Measurements from ENCODE around the gene ADIPOR2.
A peak's percentile ranks its signal among the peaks of the same experiment; 100 is the strongest.

ADIPOR2 gene

DNA sequence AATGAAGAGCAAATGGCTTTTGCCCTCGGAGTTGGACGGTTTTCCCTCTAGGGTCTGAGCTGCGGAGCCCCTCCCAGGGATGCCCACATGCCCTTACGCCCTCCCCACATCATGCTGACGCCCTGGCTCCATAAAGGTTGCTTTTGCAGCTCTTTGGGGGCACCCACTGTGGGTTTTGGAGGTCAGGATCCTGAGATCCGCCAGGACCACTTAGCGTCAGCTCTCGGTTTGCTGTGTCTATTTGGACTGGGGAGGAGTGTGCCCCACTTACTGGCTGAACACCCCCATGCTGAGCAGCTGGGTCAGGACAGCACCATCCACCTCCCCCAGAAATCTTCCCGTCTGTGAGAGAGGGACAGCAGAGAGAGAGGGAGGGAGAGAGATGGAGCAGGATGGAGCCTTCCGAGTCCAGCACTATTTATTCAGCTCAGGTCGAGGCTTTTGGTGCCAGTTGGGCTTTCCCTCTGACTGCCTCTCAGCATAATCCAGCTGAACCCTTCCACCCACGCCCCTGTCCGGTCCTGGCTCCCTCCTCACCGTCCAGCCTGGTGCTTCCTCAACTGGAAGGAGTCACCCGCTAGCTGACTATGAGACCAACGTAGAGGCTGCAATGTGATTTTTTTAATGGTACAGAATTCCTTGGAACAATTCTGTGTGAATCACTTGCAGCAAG lies 110.6 kb downstream of the ADIPOR2 start:
- no peak for DNase-seq

DNA sequence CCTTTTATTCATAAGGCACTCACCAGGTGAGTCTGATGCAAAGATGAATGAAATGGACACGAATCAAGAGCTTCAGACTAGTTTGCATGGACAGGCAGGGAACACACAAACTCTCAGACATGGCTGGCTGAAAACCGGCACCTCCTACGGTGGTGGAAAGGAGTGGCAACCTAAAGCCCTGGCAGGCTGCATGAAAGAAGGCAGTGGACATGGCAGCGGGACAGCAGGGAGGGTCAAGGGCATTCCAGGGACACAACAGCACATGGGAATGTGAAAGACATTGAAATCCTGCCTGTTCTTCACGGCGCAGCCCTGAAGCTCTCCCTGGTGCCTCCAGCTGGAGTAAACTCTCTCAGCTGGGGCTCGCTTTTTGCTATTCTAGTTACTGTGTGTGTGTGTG lies 112.9 kb downstream of the ADIPOR2 start:
- no peak for DNase-seq

DNA sequence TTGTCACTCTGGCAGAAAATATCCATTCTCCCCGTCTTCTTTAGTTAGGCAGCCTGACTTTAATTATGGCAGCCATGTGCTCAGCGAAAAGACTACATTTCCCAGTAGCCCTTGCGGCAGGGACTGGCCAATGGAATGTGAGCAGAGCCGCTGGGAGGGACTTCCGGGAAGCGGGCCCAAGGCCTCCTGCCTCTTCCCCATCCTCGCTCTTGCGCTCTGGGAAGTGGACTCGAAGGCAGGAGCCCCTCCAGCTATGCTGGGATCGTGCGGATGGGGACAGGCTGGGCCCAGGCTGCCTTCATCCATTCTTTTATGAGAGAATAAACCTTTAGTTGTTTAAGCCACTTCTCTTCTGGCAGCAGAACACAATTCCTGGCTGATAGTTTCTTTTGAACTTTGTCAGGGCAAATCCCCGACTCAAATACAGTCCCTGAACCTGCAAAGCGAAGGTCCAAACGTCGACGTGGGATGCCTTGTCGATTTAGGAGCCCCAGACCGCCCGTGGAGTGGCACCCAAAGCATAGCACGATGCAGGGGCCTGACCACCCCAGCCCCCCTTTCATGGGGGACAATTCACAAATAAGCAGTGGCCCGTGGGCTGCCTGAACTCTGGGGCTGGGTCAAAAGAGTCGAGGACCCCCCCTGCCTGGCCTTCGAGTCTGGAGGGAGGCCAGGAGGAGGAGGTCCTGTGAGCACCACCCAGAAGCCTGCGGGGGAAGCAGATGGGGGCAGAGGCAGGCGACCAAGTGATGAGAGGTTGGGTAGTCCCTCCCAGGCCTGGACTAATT lies 113.9 kb downstream of the ADIPOR2 start:
- peak; percentile 84 for DNase-seq

DNA sequence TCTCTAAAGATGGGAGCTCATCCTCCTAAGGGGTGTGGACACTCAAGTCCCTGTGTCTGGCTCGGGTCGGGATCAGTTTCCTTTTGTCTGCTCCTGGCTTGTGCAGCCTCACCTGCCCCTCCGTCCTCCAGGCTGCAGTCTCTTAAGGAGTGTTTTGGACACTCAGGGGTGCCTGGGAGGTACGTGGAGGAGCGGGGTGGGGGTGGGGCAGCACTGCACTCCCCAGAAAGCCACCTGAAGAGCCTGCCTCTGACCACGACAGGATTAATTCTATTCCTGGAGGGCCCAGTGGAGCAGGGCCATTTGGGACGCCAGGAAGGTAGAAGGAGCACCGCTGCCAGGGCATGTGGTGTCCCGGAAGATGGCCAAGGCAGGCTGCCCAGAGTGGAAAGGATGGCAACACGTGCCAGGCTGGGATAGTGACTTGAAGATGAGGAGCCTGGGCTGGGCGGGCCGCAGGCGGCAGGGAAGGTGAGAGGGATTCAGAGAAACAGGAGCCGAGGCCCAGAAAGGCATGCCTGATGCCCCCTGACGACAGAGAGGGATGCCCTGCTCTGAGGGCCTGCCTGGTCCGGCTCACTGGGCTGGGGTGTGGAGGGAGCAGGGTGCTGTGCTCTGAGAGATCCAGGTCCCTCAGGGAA lies 114.7 kb downstream of the ADIPOR2 start:
- no peak for DNase-seq

DNA sequence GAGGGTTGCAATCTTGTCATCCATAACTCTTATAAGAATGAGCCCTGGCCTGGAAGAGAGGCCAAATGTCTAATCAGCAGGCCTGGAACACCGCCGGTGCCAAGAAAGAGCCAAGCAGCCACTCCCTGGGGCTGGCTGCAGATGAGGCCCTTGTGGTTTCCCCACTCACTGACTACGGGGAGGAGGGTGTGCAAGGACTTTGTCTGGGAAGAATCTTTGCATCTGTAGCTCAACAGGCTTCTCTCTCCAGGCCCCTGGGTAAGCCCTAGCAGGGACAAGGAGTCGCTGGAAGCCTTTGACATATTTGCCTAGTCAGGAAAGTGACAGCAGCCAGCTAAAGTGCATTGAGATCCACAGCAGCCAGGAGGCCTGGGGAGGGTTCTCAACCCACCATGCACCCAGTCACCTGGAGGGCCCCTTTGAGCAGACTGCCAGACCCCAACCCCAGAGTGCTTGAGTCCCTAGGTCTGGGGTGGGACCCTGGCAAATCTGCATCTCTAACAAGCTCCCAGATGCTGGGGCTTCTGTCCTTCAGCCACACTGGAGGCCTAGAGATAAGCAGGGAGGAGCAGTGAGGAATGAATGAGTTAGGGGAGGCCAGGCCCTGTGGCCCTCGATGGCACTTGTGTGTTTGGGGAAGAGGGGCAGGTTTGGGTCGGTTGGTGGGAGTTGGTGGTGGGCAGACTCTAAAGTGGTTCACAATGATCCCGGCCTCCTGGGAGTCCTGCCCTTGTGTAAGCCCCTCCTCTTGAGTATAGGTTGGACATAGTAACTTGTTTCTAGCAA lies 115.6 kb downstream of the ADIPOR2 start:
- DNase-seq: no peak

DNA sequence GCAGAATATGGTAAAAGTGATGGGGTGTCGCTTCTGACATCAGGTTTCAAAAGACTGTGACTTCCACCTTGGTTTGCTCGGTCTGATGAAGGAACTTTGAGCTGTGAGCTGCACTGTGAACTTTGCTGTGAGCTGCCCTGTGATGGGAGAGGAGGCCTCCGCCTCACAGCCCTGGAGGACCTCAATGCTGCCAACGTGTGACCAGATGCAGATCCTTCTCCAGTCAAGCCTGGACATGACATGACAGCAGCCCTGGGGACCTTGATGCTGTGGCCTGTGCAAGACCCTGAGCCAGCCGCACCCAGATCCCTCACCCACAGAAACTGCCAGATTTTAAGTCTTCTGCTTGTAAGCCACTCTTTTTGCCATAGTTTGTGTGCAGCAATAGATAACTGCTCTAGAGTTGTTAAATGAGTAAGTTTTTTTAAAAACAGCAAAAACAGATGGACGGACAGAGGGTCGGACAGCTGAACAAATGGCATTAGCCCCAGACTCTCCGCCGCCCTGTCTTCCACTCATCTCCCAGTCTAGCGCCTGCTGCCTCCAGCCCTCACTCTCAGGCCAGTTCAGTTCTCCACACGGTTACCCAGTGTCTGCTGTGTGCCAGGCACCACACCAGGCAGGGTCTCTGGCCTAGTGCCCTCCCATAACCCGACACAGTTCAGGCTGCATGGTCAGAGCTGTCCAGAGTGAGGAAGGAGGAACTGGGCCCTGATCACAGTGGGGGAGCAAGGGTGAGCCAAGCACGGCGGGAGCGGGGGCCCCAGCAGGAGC lies 116.4 kb downstream of the ADIPOR2 start:
- no peak for DNase-seq

DNA sequence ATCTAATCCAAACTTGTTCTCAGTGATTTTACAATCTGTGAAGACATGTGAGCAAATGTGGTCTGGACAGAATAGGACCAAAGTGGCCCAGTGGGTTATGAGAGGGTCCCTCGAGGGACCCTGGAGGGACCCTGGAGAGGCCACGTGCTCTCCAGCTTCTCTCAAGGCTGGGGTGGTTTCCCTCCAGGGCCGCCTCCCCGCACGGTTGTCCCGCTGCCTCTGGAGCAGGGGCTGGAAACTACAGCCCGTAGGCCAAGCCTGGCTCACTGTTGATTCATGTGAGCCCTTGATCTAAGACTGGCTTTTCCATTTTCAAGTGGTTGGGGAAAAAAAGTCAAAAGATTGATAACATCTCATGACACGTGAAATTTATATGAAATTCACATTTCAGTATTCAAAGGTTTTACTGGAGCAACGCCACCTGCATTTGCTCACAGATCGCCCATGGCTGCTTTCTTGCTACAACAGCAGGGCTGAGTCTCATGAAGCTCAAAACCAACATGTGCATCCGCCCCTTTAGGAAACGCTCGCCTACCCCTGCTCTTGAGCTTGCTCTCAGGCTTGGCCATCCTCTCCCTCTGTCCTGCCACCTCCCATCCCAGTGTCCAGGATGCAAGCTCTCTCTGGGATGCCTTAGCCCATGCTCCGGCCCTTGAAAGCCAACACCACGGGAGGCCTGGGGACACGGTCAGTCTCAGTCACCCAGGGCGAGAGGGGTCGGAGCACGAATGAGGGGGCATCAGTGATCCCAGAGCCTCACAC lies 117.3 kb downstream of the ADIPOR2 start:
- no peak for DNase-seq

DNA sequence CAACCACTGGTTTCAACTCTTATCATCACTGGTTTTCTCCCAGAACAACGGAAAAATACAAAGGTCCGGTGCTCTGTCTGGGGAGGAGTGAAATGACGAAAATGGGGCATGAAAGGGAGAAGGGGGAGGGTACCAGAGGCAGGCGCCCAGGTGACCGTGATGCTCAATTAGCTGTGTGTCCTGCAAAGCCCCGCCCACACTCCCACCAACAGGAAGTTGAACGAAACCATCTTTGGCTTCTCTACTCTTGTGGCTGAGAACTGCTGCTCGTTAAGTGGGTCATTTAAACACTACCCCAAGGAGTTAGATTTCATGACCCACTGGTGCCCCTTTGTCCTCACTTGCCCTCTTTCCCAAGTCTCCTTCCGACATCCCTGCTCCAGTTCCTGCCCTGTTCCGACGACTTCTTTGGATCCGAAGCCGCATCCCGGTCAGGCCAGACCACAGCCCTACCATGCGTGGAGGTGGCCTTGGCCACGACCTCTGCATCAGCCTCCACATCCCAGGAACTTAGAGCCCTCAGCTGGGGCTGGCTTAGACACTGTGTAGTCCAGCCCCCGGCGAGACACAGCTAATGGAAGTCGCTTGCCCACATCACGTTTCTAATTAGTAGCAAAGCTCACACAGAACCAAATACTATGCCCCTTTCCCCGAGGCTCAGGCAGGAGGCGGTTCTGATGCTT lies 118.1 kb downstream of the ADIPOR2 start:
- no peak for DNase-seq

DNA sequence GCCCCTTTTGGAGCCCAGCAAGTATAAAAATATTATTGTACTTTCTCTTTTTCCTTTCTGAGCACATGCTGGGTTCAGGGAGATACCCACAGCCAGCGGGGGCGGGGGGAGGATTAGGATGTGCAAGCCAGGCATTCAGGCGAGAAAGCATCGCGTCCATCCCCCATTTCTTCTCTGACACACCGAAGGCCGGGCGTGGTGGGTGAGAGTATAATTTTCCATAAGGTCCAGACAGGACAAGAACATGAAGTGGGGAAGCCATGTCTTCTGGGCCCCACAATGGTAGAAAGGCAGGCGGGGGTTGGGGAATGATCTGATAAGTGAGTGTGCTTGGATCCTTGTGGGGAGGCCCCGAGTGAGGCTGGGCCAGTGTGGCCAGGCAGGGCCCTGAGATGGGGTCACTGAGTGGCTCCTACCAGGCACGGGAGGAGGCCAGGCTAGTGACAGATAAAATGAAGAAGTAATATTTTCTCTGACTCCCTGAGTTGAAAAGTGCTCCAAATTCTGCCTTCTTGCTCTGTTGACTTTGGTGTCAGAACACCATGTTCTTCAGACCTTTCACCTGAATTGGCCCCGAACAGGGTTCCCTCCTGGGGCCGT lies 118.8 kb downstream of the ADIPOR2 start:
- DNase-seq: no peak

DNA sequence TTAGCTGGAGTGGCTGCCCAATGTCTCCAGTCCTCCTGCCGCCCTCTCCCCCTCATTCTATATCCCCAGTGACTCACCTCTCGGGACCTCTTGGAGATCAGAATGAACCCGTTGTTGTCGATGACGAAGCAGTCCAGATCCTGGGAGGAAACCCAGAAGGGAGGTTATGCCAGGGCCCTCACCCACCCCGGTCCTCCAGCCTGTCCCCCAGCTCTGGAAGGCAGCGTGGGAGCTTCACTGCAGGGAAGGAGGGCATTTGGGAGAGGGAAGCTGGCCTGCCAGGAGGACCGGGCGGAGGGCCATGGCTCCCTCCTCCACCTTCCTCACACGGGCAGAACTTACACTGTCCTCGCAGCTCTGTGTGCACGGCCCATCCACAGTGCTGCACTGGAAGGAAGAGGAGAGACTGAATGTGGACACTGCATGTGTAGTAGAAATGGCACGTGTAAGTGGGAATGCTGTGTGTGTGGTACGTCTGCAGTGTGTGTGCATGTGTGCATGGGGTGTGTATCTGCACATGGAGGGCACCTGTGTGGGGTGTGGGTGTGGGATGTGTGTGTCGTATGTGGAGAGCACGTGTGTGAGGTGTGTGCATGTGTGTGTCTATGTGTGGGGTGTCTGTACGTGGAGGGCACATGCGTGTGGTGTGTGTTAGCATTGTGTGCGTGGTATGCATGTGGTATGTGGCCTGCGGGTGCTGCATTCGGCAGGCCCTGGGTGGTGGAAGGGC lies 119.5 kb downstream of the ADIPOR2 start:
- no peak for DNase-seq

DNA sequence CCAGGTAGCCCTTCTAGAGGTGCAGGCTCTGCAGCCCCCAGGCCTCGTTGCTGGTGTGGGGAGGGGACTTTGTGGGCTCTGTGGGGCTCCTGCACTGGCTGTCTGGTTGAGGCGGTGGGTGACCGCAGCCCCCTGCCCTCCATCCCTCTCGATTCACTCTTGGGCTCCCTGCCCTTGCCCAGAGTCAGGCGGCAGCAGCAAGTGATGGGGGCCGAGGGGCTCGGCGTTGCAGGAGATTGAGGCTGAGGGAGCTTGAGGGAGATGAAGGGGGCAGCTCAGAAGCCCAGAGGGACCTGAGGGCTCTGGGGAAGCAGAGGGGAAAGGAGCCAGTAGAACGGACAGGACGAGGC lies 120.0 kb downstream of the ADIPOR2 start:
- DNase-seq: no peak

DNA sequence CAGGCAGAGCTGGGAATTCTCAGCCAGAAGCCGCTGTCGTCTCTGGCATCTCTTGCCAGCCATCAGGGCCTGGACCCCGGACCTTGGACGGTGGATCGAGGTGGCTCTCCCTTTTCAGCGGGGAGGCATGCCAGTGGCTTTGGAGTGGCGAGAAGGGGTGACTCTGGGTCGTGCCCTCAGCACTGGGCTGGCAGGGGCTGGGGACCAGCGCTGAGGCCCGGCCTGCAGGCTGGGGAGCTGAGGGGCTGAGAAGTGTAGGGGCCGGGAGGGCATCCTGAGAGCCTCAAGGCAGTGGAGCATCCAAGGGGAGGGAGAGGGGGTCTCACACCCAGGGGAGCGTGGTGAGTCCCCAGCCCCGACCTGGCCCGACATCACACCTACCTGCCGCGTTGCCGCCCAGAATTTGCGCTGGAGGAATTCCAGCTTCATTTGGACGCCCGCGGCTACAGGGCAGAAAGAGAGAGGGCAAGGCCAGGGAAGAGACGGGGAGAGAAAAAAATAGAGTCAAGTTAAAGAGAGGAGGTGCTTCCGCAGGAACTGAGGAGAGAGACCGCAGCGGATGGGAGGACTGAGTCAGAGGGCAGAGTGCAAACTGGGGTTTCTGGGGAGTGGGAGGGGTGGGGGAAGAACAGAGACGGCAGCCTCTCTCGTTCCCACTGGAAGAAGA lies 120.5 kb downstream of the ADIPOR2 start:
- DNase-seq: no peak

DNA sequence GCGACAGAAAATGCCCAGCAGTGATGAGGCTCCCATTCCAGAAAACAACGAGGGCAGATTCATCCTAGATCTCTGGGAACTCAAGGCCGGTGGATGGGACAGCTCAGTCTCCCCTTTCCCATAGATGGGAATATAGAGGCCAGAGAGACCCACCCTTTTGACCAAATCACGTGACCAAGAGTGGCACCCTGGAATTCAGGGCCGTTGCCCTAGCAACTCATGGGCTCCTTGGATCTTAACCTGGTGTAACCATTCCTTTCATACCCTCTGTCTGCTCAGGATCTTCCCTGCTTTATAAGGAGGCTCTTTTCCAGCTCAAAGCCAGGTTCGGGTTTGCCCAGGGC lies 121.0 kb downstream of the ADIPOR2 start:
- DNase-seq: no peak

DNA sequence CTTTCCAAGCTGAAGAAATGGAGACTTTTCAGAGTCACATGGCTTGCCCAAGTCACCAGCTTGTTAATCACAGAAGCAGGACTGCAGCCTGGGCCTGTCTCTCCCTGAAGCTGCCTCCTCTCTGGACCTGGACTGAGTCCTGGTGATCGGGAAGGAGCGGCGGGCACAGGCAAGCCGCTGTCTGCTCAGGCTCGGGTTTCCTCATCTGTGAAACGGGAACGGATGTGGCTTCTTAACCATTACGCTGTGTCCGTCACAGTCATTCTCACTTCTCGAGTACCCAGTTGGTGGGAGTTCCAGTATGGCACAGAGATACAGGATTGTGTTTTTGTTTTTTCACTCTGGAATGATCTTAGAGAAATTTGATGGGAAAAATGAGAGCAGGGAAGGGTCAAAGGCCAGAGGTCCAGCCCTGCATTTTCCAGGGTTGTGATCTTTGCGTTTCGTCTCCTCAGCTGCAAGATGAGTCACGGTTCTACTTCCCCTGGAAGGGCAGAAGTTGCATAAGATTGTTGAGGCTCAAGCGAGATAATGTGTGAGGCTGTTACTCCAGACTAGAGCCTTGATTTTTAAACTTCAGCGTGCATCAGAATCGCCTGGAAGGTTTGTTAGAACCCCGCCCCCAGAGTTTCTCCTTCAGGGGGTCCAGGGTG lies 121.9 kb downstream of the ADIPOR2 start:
- no peak for DNase-seq

DNA sequence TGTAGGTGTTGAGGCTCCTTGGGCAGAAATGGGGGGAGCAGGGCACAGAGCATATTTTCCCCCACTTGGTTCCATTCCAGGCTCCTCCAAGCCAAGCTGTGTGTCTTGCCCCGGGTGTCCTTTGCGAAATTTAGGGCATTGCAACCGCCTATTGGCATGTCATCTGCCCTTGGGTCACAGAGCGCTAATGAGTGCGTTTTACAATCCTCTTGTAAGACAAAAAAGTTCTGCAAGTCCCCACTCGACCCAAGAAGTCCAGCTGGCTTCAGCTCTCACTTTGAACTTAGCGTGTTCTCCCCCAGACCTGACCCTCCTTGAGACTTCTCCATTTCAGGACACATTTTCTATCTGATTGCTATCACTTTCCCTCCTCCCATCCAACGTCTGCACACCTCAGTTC lies 123.4 kb downstream of the ADIPOR2 start:
- no peak for DNase-seq

DNA sequence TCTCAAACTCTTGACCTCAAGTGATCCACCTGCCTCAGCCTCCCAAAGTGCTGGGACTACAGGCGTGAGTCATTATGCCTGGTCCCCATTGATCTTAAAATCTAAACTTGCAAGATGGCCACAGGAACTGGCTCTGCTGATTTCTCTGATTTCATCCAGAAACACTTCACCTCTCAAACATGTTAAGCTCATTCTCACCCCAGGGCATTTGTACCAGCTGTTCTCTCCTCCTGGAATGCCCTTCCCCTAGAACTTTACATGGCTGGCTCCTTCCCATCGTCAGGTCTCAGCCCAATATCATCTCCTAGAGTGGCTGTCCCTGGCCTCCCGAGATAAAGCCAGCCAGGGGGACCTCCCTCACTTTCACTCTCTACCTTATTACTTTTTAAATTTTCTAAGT lies 124.2 kb downstream of the ADIPOR2 start:
- no peak for DNase-seq

DNA sequence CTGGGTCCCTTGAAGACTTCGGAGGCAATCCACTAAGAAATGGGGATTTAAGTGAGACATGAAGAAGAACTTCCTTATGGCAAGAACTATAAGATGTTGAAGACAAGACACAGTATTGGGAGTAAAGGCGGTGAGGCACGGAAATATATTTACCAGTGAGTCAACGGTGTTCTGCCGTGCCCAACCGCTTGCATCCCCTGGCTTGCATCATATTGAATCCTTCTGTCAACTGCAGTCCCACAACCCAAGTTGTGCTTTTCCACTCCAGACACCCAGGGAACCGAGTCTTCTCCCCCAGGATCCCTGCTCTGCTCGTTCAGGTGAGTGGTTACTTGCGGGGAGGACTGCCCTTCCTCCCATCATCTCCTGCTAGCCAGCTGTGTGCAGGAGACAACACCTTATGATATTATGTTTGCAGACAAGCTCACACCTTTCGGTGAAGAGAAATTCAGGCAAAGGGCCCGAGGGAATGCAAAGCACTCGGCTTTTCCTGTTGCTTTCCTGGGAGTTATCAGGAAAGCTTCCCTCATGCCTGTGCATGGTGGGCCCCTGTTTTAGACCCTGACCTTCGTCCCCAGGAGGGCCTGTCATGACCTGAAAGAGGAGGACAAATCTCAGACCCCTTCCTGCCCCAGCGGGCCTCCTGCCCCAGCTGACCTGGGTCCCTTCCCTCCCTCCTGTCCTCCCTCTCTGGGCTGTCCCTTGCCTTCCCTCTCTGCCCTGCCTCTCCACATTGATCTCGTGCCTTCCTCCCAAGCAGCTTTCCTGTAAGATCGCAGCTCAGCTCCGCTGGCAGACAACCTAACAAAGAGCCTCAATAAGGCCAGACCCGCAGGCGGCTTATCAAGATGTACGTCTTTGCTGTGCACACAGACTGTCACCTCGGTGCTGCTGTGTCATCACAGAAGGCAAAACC lies 125.2 kb downstream of the ADIPOR2 start:
- DNase-seq: no peak

Measured in retina (tissue), 1 donor.